ENCODE data around the gene PPP2R5C.
A peak's percentile ranks its signal among the peaks of the same experiment; 100 is the strongest.

PPP2R5C gene

GRCh38 chr14:101945171-101945570 lies 183.7 kb downstream of the PPP2R5C start:
- ChIA-PET POLR2A (no interaction called here), CTCF (interaction anchor here (1.1 to 1.8 kb wide), 2 partner anchors 11 to 15 kb away, joined by 4 read pairs; no protein-coding TSS in a partner anchor)
- no peak for TF ChIP-seq CTCF (IDR thresholded peaks at IDR 0.05; ENCODE audit: control extremely low read depth, extremely low read depth, low read depth, missing control alignments)

GRCh38 chr14:101947577-101947903 lies 186.0 kb downstream of the PPP2R5C start:
- POLR2A ChIA-PET = interaction anchor here (0.7 kb wide), 1 partner anchor 31 kb away, joined by 4 read pairs; no protein-coding TSS in a partner anchor
- no peak for TF ChIP-seq CTCF (IDR thresholded peaks at IDR 0.05; ENCODE audit: control extremely low read depth, extremely low read depth, low read depth, missing control alignments)
- CTCF ChIA-PET = interaction anchor here (0.9 kb wide), 1 partner anchor 240 kb away, joined by 3 read pairs; no protein-coding TSS in a partner anchor
- DNase-seq (ENCODE audit: extremely low spot score) = no peak

More at GRCh38 chr14:101945171-101945570, 183.7 kb downstream of the PPP2R5C start:
- no peak for DNase-seq (ENCODE audit: extremely low spot score)

GRCh38 chr14:101947904-101948665 lies 186.6 kb downstream of the PPP2R5C start:
- POLR2A ChIA-PET = interaction anchor here (0.5 to 1.1 kb wide), 5 partner anchors 15 to 403 kb away, joined by 3 to 12 read pairs (median 4); no protein-coding TSS in a partner anchor
- CTCF ChIA-PET = interaction anchor here (0.9 to 1.9 kb wide), 7 partner anchors 12 to 369 kb away, joined by 3 to 14 read pairs (median 3); no protein-coding TSS in a partner anchor
- peak; percentile 100 for DNase-seq (ENCODE audit: extremely low spot score)
- no peak for TF ChIP-seq CTCF (IDR thresholded peaks at IDR 0.05; ENCODE audit: control extremely low read depth, extremely low read depth, low read depth, missing control alignments)

- DNase-seq (ENCODE audit: extremely low spot score) = no peak
- POLR2A ChIA-PET = interaction anchor here (0.5 to 1.1 kb wide), 3 partner anchors 15 to 402 kb away, joined by 3 to 12 read pairs (median 4); no protein-coding TSS in a partner anchor
- CTCF ChIA-PET = interaction anchor here (1.0 to 1.9 kb wide), 6 partner anchors 12 to 368 kb away, joined by 3 to 14 read pairs (median 4); no protein-coding TSS in a partner anchor
- no peak for TF ChIP-seq CTCF (IDR thresholded peaks at IDR 0.05; ENCODE audit: control extremely low read depth, extremely low read depth, low read depth, missing control alignments)
Measured at GRCh38 chr14:101948666-101949216, 187.2 kb downstream of the PPP2R5C start.

- ChIA-PET POLR2A (interaction anchor here (0.7 kb wide), 1 partner anchor 62 kb away, joined by 3 read pairs; no protein-coding TSS in a partner anchor), CTCF (interaction anchor here (0.7 to 1.6 kb wide), 3 partner anchors 12 to 243 kb away, joined by 3 to 5 read pairs (median 3); no protein-coding TSS in a partner anchor)
- no peak for TF ChIP-seq CTCF (IDR thresholded peaks at IDR 0.05; ENCODE audit: control extremely low read depth, extremely low read depth, low read depth, missing control alignments)
- no peak for DNase-seq (ENCODE audit: extremely low spot score)
Measured at GRCh38 chr14:101950100-101950499, 188.6 kb downstream of the PPP2R5C start.

GRCh38 chr14:101950516-101951215 lies 189.2 kb downstream of the PPP2R5C start:
- no peak for DNase-seq (ENCODE audit: extremely low spot score)
- no peak for TF ChIP-seq CTCF (IDR thresholded peaks at IDR 0.05; ENCODE audit: control extremely low read depth, extremely low read depth, low read depth, missing control alignments)
- ChIA-PET CTCF (interaction anchor here (0.7 to 1.6 kb wide), 6 partner anchors 9 to 243 kb away, joined by 3 to 6 read pairs (median 4); no protein-coding TSS in a partner anchor), POLR2A (no interaction called here)

Measured in GM10248 (cell line).